Tibial artery (tissue), 4 donors: Measurements from ENCODE around the gene E2F3.

Experiments
- DNase-seq, 2 donors: peaks; one replicate each; pipeline ENCODE4 v3.0.0-alpha.2; 2019
- H3K27ac ChIP-seq, 2 donors: fragments of 200-600 bp; sonication (generic) in 1 of 2; 1 replicate in 1 of 2; 2 replicates in 1 of 2; pipeline ENCODE4 v1.5.1; 2018 to 2019; ENCODE audit warnings: mild to moderate bottlenecking in 1 of 2
- H3K27me3 ChIP-seq, 2 donors: fragments of 200-600 bp; sonication (generic) in 1 of 2; one replicate each; pipeline versions ENCODE4 v1.5.1 to v1.6.0; 2016 to 2019
- H3K36me3 ChIP-seq, 3 donors: fragments of 200-600 bp; sonication (generic) in 2 of 3; one replicate each; pipeline ENCODE4 v1.5.1; 2016 to 2019; ENCODE audit warnings: mild to moderate bottlenecking in 2 of 3
- H3K4me1 ChIP-seq, 4 donors: fragments of 200-600 bp; sonication (generic) in 2 of 4; 1 replicate in 3 of 4; 2 replicates in 1 of 4; pipeline ENCODE4 v1.5.1; 2016 to 2019
- H3K4me3 ChIP-seq, 2 donors: fragments of 200-600 bp; sonication (generic) in 1 of 2; 1 replicate in 1 of 2; 2 replicates in 1 of 2; pipeline ENCODE4 v1.5.1; 2018 to 2019; ENCODE audit warnings: mild to moderate bottlenecking in 2 of 2
- H3K9me3 ChIP-seq, 3 donors: fragments of 200-600 bp; sonication (generic) in 1 of 3; one replicate each; pipeline ENCODE4 v1.5.1; 2016 to 2019
- intact Hi-C: fragments of 100-400 bp; cut with DNase I; formaldehyde crosslinking; loops from one replicate; pipeline ENCODE4 v1.15.0; 2023; ENCODE audit warnings: low total_unique reads
- TF ChIP-seq, protein P1 (sequence below), 2 experiments: fragments of 200-600 bp in 1 of 2; fragments of 450-650 bp in 1 of 2; IDR thresholded peaks; one replicate each; pipeline ENCODE4 v1.5.1; 2017 to 2019; ENCODE audit warnings: antibody characterized with exemption in 2 of 2, mild to moderate bottlenecking in 1 of 2, moderate library complexity in 1 of 2

E2F3 gene

DNA sequence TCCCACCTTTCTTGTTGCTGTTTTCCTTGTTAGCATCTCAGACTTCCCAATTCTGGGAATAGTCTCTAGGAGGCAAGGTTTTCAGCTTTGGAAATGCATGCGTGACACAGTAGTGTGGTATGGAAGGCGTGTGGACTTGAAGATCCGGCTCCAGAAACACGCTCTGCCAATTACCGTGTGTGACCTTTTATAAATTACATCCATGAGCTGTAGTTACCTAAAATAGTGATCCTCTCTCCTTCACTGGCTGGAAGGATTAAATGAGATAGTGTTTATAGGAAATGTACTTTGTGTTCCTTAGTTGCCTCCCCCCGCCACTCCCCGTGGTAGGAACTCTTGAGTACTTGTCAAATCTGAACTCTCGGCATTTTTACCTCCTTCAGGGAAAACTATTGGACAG lies 13.0 kb downstream of the E2F3 start:
- Histone ChIP-seq H3K4me3 (no peak overlapping the region), H3K27ac (no peak overlapping the region), H3K9me3 (no peaks in the 10 kb centered on the region), H3K36me3 (no peaks in the 10 kb centered on the region), H3K27me3 (no peaks in the 10 kb centered on the region), H3K4me1 (peaks cover 0 to 63% (median 30%) of the 10 kb centered on the region in 4 donors)
- no peak for DNase-seq
- intact Hi-C loops, result no loop called here
- TF ChIP-seq, protein P1, sequence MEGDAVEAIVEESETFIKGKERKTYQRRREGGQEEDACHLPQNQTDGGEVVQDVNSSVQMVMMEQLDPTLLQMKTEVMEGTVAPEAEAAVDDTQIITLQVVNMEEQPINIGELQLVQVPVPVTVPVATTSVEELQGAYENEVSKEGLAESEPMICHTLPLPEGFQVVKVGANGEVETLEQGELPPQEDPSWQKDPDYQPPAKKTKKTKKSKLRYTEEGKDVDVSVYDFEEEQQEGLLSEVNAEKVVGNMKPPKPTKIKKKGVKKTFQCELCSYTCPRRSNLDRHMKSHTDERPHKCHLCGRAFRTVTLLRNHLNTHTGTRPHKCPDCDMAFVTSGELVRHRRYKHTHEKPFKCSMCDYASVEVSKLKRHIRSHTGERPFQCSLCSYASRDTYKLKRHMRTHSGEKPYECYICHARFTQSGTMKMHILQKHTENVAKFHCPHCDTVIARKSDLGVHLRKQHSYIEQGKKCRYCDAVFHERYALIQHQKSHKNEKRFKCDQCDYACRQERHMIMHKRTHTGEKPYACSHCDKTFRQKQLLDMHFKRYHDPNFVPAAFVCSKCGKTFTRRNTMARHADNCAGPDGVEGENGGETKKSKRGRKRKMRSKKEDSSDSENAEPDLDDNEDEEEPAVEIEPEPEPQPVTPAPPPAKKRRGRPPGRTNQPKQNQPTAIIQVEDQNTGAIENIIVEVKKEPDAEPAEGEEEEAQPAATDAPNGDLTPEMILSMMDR (IDR thresholded peaks at IDR 0.05), result no peak

GRCh38 chr6:20415304-20415703 lies 13.6 kb downstream of the E2F3 start:
- no peak overlapping the region for H3K27ac ChIP-seq

GRCh38 chr6:20415712-20416454 lies 14.2 kb downstream of the E2F3 start:
- Histone ChIP-seq H3K4me1 (peaks cover 0 to 57% (median 26%) of the 10 kb centered on the region in 4 donors), H3K9me3 (no peaks in the 10 kb centered on the region), H3K27me3 (no peaks in the 10 kb centered on the region), H3K27ac (peak overlapping the region in 1 of 2 donors; percentile 22), H3K36me3 (no peaks in the 10 kb centered on the region), H3K4me3 (no peak overlapping the region)
- intact Hi-C loops, result no loop called here
- TF ChIP-seq, protein P1 (IDR thresholded peaks at IDR 0.05), result no peak
- no peak for DNase-seq

More at GRCh38 chr6:20415304-20415703, 13.6 kb downstream of the E2F3 start:
- Histone ChIP-seq H3K4me1 (peaks cover 0 to 57% (median 27%) of the 10 kb centered on the region in 4 donors), H3K36me3 (no peaks in the 10 kb centered on the region), H3K9me3 (no peaks in the 10 kb centered on the region), H3K4me3 (no peak overlapping the region), H3K27me3 (no peaks in the 10 kb centered on the region)
- TF ChIP-seq, protein P1 (IDR thresholded peaks at IDR 0.05), result no peak
- DNase-seq, result no peak
- intact Hi-C loops, result no loop called here

GRCh38 chr6:20416567-20417345 lies 15.1 kb downstream of the E2F3 start:
- Histone ChIP-seq H3K9me3 (peaks cover 0 to 3% (median 0%) of the 10 kb centered on the region in 3 donors), H3K27me3 (no peaks in the 10 kb centered on the region), H3K27ac (peak overlapping the region in 1 of 2 donors; percentile 22), H3K4me3 (no peak overlapping the region), H3K4me1 (peaks cover 0 to 51% (median 24%) of the 10 kb centered on the region in 4 donors), H3K36me3 (no peaks in the 10 kb centered on the region)
- TF ChIP-seq, protein P1 (IDR thresholded peaks at IDR 0.05), result no peak
- DNase-seq, result no peak
- intact Hi-C loops, result no loop called here

- no peak overlapping the region for H3K27ac ChIP-seq
- peaks cover 0 to 40% (median 16%) of the 10 kb centered on the region in 4 donors for H3K4me1 ChIP-seq
- DNase-seq, result no peak
These were observed 16.1 kb downstream of the E2F3 start for GRCh38 chr6:20417819-20418218.

More at GRCh38 chr6:20417819-20418218, 16.1 kb downstream of the E2F3 start:
- Histone ChIP-seq H3K27me3 (no peaks in the 10 kb centered on the region), H3K36me3 (no peaks in the 10 kb centered on the region), H3K4me3 (no peak overlapping the region), H3K9me3 (peaks cover 0 to 7% (median 0%) of the 10 kb centered on the region in 3 donors)
- TF ChIP-seq, protein P1 (IDR thresholded peaks at IDR 0.05), result no peak
- intact Hi-C loops, result no loop called here
